Stimulated activated CD8-positive, alpha-beta memory T cell treated with anti-CD3 and anti-CD28 coated beads, Interleukin-15, amount 100 ng/mL, for 48 hours (primary cell): ENCODE results near the gene TMEM204.
"Not testable (repeated sequence)": the region's sequence is repeated elsewhere in the genome, so short reads cannot be mapped to it uniquely, and the experiment has no call there.

Experiments
- DNase-seq, 2 donors: peaks; one replicate each; pipeline ENCODE4 v3.0.0-alpha.2; 2020; ENCODE audit warnings: low read depth in 2 of 2

Gene TMEM204

GRCh38 chr16:1592446-1592845, 59.0 kb downstream of the TMEM204 start:
- no peak for DNase-seq

- not testable (repeated sequence) for DNase-seq
Observed at GRCh38 chr16:1595511-1595910, 62.0 kb downstream of the TMEM204 start.

DNA sequence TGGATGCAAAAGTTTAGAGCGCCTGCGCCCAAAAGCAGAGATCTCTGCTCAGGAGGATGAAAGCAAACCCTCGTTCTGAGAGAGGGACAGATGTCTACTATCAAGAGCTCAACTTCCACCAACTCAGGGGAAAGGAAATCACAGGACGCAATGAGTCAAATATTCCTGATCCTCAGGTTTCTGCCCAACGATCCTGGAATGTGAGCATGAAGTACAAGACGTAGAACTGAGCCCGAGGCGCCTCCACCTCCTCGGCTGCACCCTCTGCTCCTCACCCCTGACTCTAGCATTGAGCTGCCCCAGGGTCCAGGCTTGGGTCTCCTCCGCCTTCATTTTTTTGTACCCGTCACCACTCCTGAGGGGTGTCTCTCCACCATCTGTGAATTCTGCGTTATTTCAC, 63.0 kb downstream of the TMEM204 start:
- no peak for DNase-seq

GRCh38 chr16:1597154-1597553, 63.7 kb downstream of the TMEM204 start:
- no peak for DNase-seq

- no peak for DNase-seq
Observed at GRCh38 chr16:1601031-1601430, 67.6 kb downstream of the TMEM204 start.

DNA sequence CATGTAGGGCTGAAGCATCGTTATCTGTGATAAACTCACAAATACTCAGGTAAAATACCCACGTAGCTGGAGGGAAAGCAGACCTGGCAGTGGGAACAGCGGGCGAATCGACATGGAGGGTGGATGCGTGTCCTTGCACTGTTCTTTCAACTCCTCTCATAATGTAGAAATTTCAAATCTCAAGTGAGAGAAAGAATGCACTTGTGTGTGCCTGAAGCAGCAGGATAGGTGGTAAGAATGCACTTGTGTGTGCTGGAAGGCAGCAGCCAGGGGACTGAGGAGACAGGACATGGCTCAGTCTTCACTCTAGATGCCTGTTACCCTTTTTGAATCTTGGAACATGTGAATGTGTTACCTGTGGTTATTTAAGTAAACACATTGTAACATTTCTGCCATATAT, 68.0 kb downstream of the TMEM204 start:
- DNase-seq = no peak

DNA sequence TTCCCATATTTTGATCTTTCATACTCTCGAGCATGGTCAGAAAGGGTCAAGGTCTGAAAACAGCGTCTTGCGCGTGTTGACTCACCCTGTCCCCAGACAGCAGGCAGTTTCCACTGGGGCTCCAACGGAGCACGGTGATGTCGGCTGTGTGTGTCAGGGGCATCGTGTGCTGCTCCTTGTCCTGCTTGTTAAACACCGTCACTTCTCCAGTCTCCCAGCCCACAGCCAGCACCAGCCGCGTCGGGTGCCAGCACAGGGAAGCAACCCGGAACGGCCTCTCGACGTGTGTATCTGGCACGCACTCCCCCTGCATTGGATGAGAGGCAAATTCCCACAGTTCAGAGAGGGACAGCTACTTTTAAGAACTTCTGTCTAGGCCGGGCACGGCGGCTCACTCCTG, 68.8 kb downstream of the TMEM204 start:
- no peak for DNase-seq
